Measurements from ENCODE around the gene SLC12A6. TPM values are rescaled to one million over a fixed set of nuclear protein-coding genes. Genes with fewer than 3 reads are reported as not detected.

Gene SLC12A6
- total and polyA plus RNA-seq, 8 donors: 1.4 to 63.6 (median 13.1) TPM

DNA sequence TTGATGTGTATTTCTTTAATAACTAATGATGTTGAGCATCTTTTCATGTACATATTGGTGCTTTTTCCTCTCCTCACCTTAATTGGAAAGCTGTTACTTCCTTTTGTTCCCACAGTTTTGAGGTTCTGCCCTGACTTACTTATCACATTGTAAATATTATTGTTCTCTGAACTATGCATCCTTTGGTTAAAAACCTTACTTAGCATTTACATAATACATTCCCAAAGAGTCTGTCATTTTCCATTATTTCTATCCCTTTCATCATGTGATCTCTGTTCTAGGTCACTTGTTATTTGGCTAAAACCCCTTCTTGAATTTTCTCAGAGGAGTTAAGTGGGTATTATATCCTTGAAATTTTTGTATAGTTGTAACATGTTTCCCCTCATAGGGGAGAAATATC lies 33.0 kb downstream of the SLC12A6 start:
- no peaks in the 10 kb centered on the region for H3K4me1 ChIP-seq
- no peaks in the 10 kb centered on the region for H3K27me3 ChIP-seq
- TF ChIP-seq POLR2AphosphoS5 (IDR thresholded peaks at IDR 0.05) (no peak), EP300 (IDR thresholded peaks at IDR 0.05) (no peak), POLR2A (IDR thresholded peaks at IDR 0.05) (no peak), CTCF (IDR thresholded peaks at IDR 0.05) (no peak)
- no peak overlapping the region for H3K27ac ChIP-seq
- DNase-seq: no peak
- peaks cover 0 to 6% (median 0%) of the 10 kb centered on the region in 4 donors for H3K36me3 ChIP-seq
- no peaks in the 10 kb centered on the region for H3K9me3 ChIP-seq
- intact Hi-C loops (cut with DNase I; ENCODE audit: low total_unique reads): no loop called here
- H3K4me3 ChIP-seq: no peak overlapping the region

DNA sequence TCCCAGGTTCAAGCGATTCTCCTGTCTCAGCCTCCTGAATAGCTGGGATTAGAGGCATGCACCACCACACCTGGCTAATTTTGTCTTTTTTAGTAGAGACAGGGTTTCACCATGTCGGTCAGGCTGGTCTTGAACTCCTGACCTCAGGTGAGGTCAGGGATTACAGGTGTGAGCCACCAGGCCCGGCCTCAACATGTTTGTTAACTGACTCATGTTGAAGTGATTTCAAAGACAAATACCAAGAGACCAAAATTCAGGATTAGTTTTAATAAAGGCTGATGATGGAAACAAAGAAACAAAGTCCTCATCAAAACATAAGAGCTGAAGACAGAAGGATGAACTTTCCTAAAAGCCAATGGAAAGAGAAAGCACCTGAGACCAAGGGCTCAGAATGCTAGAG lies 36.5 kb downstream of the SLC12A6 start:
- Histone ChIP-seq H3K27me3 (no peaks in the 10 kb centered on the region), H3K27ac (no peak overlapping the region), H3K36me3 (no peaks in the 10 kb centered on the region), H3K4me3 (no peak overlapping the region), H3K4me1 (peaks cover 0 to 12% (median 5%) of the 10 kb centered on the region in 4 donors), H3K9me3 (no peaks in the 10 kb centered on the region)
- no peak for TF ChIP-seq CTCF (IDR thresholded peaks at IDR 0.05)
- TF ChIP-seq POLR2A (IDR thresholded peaks at IDR 0.05): no peak
- no peak for TF ChIP-seq EP300 (IDR thresholded peaks at IDR 0.05)
- no peak for TF ChIP-seq POLR2AphosphoS5 (IDR thresholded peaks at IDR 0.05)
- DNase-seq: no peak
- intact Hi-C loops (cut with DNase I; ENCODE audit: low total_unique reads): no loop called here
- WGBS, 5 donors: 62 to 77% (median 72%) methylated on average over 3 of the region's 3 CpGs

GRCh38 chr15:34297059-34297458 lies 40.5 kb downstream of the SLC12A6 start:
- 10 to 32% (median 29%) methylated on average over 1 of the region's 1 CpG for WGBS, 5 donors
- H3K27me3 ChIP-seq: no peaks in the 10 kb centered on the region
- no peak for DNase-seq
- intact Hi-C loops (cut with DNase I; ENCODE audit: low total_unique reads): no loop called here
- H3K9me3 ChIP-seq: no peaks in the 10 kb centered on the region
- H3K36me3 ChIP-seq: peaks cover 0 to 12% (median 7%) of the 10 kb centered on the region in 4 donors
- H3K4me1 ChIP-seq: peaks cover 0 to 12% (median 5%) of the 10 kb centered on the region in 4 donors
- no peak overlapping the region for H3K4me3 ChIP-seq
- H3K27ac ChIP-seq: peak overlapping the region in 1 of 5 donors; percentile 15
- TF ChIP-seq POLR2AphosphoS5 (IDR thresholded peaks at IDR 0.05) (no peak), EP300 (IDR thresholded peaks at IDR 0.05) (no peak), CTCF (IDR thresholded peaks at IDR 0.05) (no peak), POLR2A (IDR thresholded peaks at IDR 0.05) (no peak)

DNA sequence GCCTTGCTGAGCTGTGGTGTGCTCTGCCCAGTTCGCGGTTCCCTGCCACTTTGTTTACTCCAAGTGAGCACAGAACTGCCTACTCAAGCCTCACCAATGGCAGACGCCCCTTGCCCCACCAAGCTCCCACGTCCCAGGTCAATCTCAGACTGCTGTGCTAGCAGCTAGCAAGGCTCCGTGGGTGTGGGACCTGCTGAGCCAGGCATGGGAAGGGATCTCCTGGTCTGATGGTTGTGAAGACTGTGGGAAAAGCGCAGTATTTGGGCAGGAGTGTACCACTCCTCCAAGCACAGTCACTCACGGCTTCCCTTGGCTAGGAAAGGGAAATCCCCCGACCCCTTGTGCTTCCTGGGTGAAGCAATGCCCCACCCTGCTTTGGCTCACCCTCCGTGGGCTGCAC lies 45.0 kb downstream of the SLC12A6 start:
- no peak overlapping the region for H3K27ac ChIP-seq
- no peaks in the 10 kb centered on the region for H3K9me3 ChIP-seq
- peaks cover 0 to 14% (median 7%) of the 10 kb centered on the region in 4 donors for H3K36me3 ChIP-seq
- peaks cover 0 to 8% (median 4%) of the 10 kb centered on the region in 4 donors for H3K4me1 ChIP-seq
- TF ChIP-seq POLR2A (IDR thresholded peaks at IDR 0.05) (no peak), EP300 (IDR thresholded peaks at IDR 0.05) (no peak), POLR2AphosphoS5 (IDR thresholded peaks at IDR 0.05) (no peak), CTCF (IDR thresholded peaks at IDR 0.05) (no peak)
- 89 to 98% (median 94%) methylated on average over 6 to 9 of the region's 9 CpGs for WGBS, 5 donors
- no peak overlapping the region for H3K4me3 ChIP-seq
- no peaks in the 10 kb centered on the region for H3K27me3 ChIP-seq
- DNase-seq: no peak
- intact Hi-C loops (cut with DNase I; ENCODE audit: low total_unique reads): no loop called here

Data from stomach (tissue), 9 donors.